Stomach (tissue), 4 donors: ENCODE measurements around the gene KLHL22.

ENCODE experiments used
- EP300 ChIP-seq: sonication (generic); formaldehyde crosslinking; IDR thresholded peaks from one replicate; pipeline ENCODE4 v1.6.1; 2017; ENCODE audit warnings: antibody characterized with exemption
- POLR2A ChIP-seq, 4 donors: fragments of 450-650 bp; IDR thresholded peaks; one replicate each; pipeline ENCODE4 v1.6.1; 2016; ENCODE audit warnings: antibody characterized with exemption in 4 of 4, control low read depth in 2 of 4, mild to moderate bottlenecking in 1 of 4, moderate library complexity in 1 of 4
- POLR2AphosphoS5 ChIP-seq, 3 donors: sonication (generic); formaldehyde crosslinking; IDR thresholded peaks; one replicate each; pipeline ENCODE4 v1.6.1; 2016; ENCODE audit warnings: antibody characterized with exemption in 3 of 3
- TF ChIP-seq, protein P1 (sequence below), 7 experiments: fragments of 450-650 bp in 4 of 7; fragments of 200-600 bp in 3 of 7; sonication (generic) in 3 of 7; IDR thresholded peaks; one replicate each; pipeline ENCODE4 v1.5.1; 2016 to 2019; ENCODE audit warnings: antibody characterized with exemption in 7 of 7, control low read depth in 2 of 7, mild to moderate bottlenecking in 1 of 7

DNA sequence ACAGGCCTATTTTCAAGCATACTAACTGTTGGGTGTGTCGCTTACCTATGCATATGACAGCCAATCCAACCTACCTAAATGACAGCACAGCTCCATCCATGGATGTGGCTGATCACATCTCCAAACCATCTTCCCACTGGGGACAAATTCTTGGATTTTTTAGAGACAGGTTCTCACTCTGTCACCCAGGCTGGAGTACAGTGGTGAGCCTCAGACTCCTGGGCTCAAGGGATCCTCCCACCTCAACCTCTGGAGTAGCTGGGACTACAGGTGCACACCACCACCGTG is 76.0 kb downstream of the KLHL22 start:
- TF ChIP-seq POLR2A (IDR thresholded peaks at IDR 0.05) (no peak), POLR2AphosphoS5 (IDR thresholded peaks at IDR 0.05) (no peak), EP300 (no peak)
- TF ChIP-seq, protein P1, sequence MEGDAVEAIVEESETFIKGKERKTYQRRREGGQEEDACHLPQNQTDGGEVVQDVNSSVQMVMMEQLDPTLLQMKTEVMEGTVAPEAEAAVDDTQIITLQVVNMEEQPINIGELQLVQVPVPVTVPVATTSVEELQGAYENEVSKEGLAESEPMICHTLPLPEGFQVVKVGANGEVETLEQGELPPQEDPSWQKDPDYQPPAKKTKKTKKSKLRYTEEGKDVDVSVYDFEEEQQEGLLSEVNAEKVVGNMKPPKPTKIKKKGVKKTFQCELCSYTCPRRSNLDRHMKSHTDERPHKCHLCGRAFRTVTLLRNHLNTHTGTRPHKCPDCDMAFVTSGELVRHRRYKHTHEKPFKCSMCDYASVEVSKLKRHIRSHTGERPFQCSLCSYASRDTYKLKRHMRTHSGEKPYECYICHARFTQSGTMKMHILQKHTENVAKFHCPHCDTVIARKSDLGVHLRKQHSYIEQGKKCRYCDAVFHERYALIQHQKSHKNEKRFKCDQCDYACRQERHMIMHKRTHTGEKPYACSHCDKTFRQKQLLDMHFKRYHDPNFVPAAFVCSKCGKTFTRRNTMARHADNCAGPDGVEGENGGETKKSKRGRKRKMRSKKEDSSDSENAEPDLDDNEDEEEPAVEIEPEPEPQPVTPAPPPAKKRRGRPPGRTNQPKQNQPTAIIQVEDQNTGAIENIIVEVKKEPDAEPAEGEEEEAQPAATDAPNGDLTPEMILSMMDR (IDR thresholded peaks at IDR 0.05): no peak
